Mesendoderm (in vitro differentiated cells): ENCODE data around the gene KLHL30.

Source experiments
- DNase-seq: peaks from one replicate; pipeline ENCODE4 v3.0.0; 2013
- H2AK5ac ChIP-seq: 2 replicates; pipeline ENCODE4 v1.6.1; 2013; ENCODE audit warnings: low read length, inconsistent platforms
- H2BK120ac ChIP-seq: 2 replicates; pipeline ENCODE4 v1.6.1; 2013; ENCODE audit warnings: low read depth, mild to moderate bottlenecking, low read length, moderate library complexity, mixed read lengths
- H2BK15ac ChIP-seq: replicated peaks from 2 replicates; pipeline ENCODE4 v1.6.1; 2013; ENCODE audit warnings: low read depth, mild to moderate bottlenecking, moderate library complexity
- H2BK5ac ChIP-seq: 2 replicates; pipeline ENCODE4 v1.6.1; 2013; ENCODE audit warnings: low read length, inconsistent platforms
- H3K18ac ChIP-seq: 2 replicates; pipeline ENCODE4 v1.6.1; 2013; ENCODE audit warnings: mild to moderate bottlenecking, low read length, mixed read lengths
- H3K23ac ChIP-seq: one replicate; pipeline ENCODE4 v1.6.1; 2013; ENCODE audit warnings: low read length
- H3K27ac ChIP-seq: 2 replicates; pipeline ENCODE4 v1.5.1; 2013; ENCODE audit warnings: low read depth, mild to moderate bottlenecking, inconsistent platforms, low read length, moderate library complexity
- H3K27me3 ChIP-seq: 2 replicates; pipeline ENCODE4 v1.6.1; 2013; ENCODE audit warnings: low read length, control low read depth, mild to moderate bottlenecking, inconsistent platforms; ENCODE audit not compliant: insufficient read depth, poor library complexity
- H3K36me3 ChIP-seq: 2 replicates; pipeline ENCODE4 v1.6.1; 2013; ENCODE audit warnings: low read length, inconsistent platforms; ENCODE audit not compliant: control insufficient read depth, insufficient read depth
- H3K4ac ChIP-seq: one replicate; pipeline ENCODE4 v1.6.1; 2013; ENCODE audit warnings: low read depth, mild to moderate bottlenecking, low read length, moderate library complexity
- H3K4me1 ChIP-seq: 2 replicates; pipeline ENCODE4 v1.6.1; 2013; ENCODE audit warnings: low read depth, low read length, inconsistent platforms; ENCODE audit not compliant: control insufficient read depth
- H3K4me2 ChIP-seq: 2 replicates; pipeline ENCODE4 v1.6.1; 2013; ENCODE audit warnings: low read length
- H3K4me3 ChIP-seq: 2 replicates; pipeline ENCODE4 v1.5.1; 2013; ENCODE audit warnings: mild to moderate bottlenecking, low read length
- H3K56ac ChIP-seq: one replicate; pipeline ENCODE4 v1.6.1; 2013; ENCODE audit warnings: low read length
- H3K79me1 ChIP-seq: 2 replicates; pipeline ENCODE4 v1.6.1; 2013; ENCODE audit warnings: low read length, inconsistent platforms
- H3K79me2 ChIP-seq: 2 replicates; pipeline ENCODE4 v1.6.1; 2013; ENCODE audit warnings: mild to moderate bottlenecking, low read length; ENCODE audit not compliant: control insufficient read depth, insufficient read depth
- H3K9ac ChIP-seq: 2 replicates; pipeline ENCODE4 v1.6.1; 2013; ENCODE audit warnings: low read length, inconsistent platforms
- H4K5ac ChIP-seq: one replicate; pipeline ENCODE4 v1.6.1; 2013; ENCODE audit warnings: low read length
- H4K8ac ChIP-seq: one replicate; pipeline ENCODE4 v1.6.1; 2013; ENCODE audit warnings: low read depth, mild to moderate bottlenecking, control low read depth, low read length, moderate library complexity
- WGBS: extraction: QIAGEN DNeasy Blood & Tissue Kit; methylation state at CpG from one replicate; pipeline ENCODE4 v1.1.7; 2013; ENCODE audit warnings: low lambda C conversion rate, missing lambda C conversion rate; ENCODE audit not compliant: insufficient coverage; ENCODE audit errors: extremely low coverage; 5-methylcytosine and 5-hydroxymethylcytosine counted together

The KLHL30 gene

DNA sequence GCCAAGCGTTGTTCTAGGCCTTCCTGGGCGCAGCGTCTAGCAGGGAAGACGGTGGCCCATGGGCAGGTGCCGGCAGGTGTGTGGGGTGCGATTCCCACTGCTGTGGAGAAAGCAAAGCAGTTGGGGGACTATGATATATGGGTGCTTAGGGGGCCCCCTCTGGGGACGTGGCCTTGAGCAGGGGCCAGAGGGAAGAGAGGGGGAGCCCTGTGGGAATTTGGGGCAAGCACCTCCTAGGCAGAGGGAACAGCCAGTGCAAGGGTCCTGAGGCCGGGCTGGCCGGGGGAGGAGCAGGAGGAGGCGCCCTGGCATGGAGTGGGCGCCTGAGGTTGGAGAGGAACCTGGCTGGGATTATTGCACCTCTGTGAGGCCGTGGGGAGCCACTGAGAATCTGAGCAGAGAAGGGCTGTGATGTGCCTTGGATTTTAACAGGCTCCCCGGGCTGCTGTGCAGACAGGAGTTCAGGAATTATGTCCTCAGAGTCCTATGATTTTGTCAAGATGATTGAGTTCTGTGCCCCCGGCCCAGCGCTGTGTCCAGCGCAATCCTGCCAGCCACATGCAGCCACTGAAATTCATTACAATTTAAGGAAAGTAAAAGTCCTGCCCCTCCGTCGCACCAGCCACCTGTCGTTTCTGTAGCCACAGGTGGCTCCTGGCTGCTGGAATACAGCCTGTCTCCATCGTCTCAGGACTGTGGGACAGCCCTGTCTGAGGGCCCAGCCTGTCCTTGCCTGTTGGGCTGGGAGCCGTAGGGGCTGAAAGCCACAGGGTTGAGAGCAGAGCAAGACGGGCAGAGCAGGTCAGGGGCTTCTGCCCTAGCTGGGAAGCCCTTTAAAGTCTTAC, 9.1 kb upstream of the KLHL30 start:
- Histone ChIP-seq H3K23ac (no peak overlapping the region), H2BK5ac (no peak overlapping the region), H3K27ac (no peak overlapping the region), H3K36me3 (no peaks in the 10 kb centered on the region), H2BK15ac (no peak overlapping the region), H4K8ac (no peak overlapping the region), H3K4me2 (no peak overlapping the region), H3K56ac (peak overlapping the region; percentile 49), H3K4ac (no peak overlapping the region), H3K18ac (no peak overlapping the region), H4K5ac (no peak overlapping the region), H2AK5ac (no peak overlapping the region), H3K4me3 (no peak overlapping the region), H3K79me1 (no peaks in the 10 kb centered on the region), H2BK120ac (no peak overlapping the region), H3K9ac (no peak overlapping the region), H3K27me3 (no peaks in the 10 kb centered on the region), H3K79me2 (no peaks in the 10 kb centered on the region), H3K4me1 (peaks cover 4% of the 10 kb centered on the region)
- WGBS, result no CpG with 5 or more reads among the region's 22 CpGs
- DNase-seq, result no peak

DNA sequence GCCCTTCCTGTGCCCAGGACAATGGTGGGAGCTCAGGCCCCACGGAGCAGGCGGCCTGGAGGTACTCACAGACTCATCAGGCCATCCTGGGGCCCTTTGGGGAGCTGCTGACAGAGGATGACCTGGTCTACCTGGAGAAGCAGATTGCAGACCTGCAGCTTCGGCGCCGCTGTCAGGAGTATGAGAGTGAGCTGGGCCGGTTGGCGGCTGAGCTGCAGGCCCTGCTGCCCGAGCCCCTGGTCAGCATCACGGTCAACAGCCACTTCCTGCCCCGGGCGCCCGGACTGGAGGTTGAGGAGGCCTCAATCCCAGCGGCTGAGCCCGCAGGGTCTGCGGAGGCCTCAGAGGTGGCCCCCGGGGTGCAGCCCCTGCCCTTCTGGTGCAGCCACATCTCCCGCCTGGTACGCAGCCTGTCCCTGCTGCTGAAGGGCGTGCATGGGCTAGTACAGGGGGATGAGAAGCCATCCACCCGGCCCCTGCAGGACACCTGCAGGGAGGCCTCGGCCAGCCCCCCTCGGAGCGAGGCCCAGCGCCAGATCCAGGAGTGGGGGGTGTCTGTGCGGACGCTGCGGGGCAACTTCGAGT, 8.3 kb upstream of the KLHL30 start:
- H3K36me3 ChIP-seq, result no peaks in the 10 kb centered on the region
- no peak overlapping the region for H3K18ac ChIP-seq
- no peak overlapping the region for H2BK15ac ChIP-seq
- no peaks in the 10 kb centered on the region for H3K79me1 ChIP-seq
- no peak overlapping the region for H3K27ac ChIP-seq
- no peak overlapping the region for H3K4me3 ChIP-seq
- no peak overlapping the region for H2BK5ac ChIP-seq
- no peak overlapping the region for H3K4ac ChIP-seq
- H3K79me2 ChIP-seq, result no peaks in the 10 kb centered on the region
- H4K8ac ChIP-seq, result no peak overlapping the region
- DNase-seq, result no peak
- H3K27me3 ChIP-seq, result no peaks in the 10 kb centered on the region
- H3K4me2 ChIP-seq, result no peak overlapping the region
- peaks cover 4% of the 10 kb centered on the region for H3K4me1 ChIP-seq
- H2AK5ac ChIP-seq, result no peak overlapping the region
- H4K5ac ChIP-seq, result no peak overlapping the region
- H3K23ac ChIP-seq, result no peak overlapping the region
- H3K9ac ChIP-seq, result no peak overlapping the region
- no peak overlapping the region for H3K56ac ChIP-seq
- no CpG with 5 or more reads among the region's 28 CpGs for WGBS
- H2BK120ac ChIP-seq, result no peak overlapping the region

DNA sequence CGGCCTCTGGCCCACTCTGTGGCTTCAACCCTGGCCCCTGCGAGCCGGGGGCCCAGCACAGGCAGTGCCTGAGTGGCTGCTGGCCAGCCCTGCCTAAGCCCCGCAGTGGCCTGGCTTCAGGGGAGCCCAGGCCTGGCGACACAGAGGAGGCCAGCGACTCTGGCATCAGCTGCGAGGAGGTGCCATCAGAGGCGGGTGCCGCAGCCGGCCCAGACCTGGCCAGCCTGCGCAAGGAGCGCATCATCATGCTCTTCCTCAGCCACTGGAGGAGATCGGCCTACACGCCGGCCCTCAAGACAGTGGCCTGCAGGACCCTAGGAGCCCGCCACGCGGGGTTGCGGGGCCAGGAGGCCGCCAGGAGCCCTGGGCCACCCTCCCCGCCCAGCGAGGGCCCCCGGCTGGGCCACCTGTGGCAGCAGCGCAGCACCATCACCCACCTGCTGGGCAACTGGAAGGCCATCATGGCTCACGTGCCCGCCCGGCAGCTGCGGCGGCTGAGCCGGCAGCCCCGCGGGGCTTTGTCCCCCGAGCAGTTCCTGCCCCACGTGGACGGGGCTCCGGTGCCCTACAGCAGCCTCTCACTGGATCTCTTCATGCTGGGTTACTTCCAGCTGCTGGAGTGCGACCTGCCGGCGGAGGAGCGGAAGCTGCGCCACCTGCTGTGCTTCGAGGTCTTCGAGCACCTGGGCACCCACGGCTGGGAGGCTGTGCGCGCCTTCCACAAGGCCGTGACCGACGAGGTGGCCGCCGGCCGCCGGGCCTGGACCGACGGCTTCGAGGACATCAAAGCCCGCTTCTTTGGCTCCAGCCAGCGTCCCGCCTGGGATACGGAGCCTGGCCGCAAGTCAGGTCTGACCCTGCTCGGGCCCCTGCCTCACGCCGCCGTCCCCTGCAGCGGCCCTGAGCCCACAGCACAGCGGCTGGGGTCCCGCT, 7.5 kb upstream of the KLHL30 start:
- H3K27me3 ChIP-seq, result no peaks in the 10 kb centered on the region
- no peak overlapping the region for H2BK5ac ChIP-seq
- H3K9ac ChIP-seq, result no peak overlapping the region
- no peak overlapping the region for H4K5ac ChIP-seq
- H3K56ac ChIP-seq, result no peak overlapping the region
- no peak overlapping the region for H3K18ac ChIP-seq
- peaks cover 4% of the 10 kb centered on the region for H3K4me1 ChIP-seq
- H3K4me2 ChIP-seq, result no peak overlapping the region
- H2AK5ac ChIP-seq, result no peak overlapping the region
- no CpG with 5 or more reads among the region's 68 CpGs for WGBS
- H3K23ac ChIP-seq, result no peak overlapping the region
- H3K36me3 ChIP-seq, result no peaks in the 10 kb centered on the region
- H2BK15ac ChIP-seq, result no peak overlapping the region
- no peak overlapping the region for H4K8ac ChIP-seq
- no peak overlapping the region for H3K27ac ChIP-seq
- no peak overlapping the region for H3K4ac ChIP-seq
- H3K79me1 ChIP-seq, result no peaks in the 10 kb centered on the region
- H2BK120ac ChIP-seq, result no peak overlapping the region
- no peak overlapping the region for H3K4me3 ChIP-seq
- no peaks in the 10 kb centered on the region for H3K79me2 ChIP-seq
- DNase-seq, result no peak

DNA sequence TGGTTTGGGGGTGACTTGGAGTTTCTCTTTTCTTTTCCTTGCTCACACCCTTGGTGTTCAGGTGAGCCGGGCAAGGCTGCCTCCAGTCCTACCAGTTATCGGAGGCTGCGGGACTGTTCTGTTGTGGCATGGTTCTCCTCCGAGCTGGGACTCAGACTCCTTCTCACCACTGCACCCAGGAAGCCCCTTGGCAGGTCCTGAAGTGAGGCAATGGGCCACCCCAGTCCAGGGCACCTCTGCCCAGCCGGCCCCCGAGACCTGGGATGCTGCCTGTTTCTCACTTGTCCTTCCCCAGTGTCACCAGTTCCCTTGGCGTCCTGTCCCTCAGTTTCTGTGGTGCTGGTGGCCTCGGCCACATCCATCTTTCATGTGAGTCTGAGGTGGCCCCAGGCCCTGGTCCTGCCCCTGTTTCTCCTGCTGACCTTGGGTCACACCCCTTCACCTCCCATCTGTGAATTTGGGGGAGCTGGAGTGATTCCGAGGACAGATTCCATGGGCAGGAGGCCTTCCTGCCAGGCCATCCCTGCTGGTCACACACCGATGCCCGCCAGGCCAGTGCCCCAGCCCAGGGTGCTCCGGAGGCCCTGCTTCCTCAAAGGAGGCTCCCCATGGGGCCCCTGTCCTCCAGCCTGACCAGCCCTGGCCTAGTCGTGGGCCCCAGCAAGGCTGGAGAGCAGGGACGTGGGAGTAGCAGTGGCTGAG, 6.6 kb upstream of the KLHL30 start:
- Histone ChIP-seq H4K8ac (no peak overlapping the region), H3K4me2 (no peak overlapping the region), H2BK120ac (no peak overlapping the region), H3K18ac (no peak overlapping the region), H4K5ac (no peak overlapping the region), H3K56ac (no peak overlapping the region), H3K36me3 (no peaks in the 10 kb centered on the region), H3K79me1 (no peaks in the 10 kb centered on the region), H3K27me3 (no peaks in the 10 kb centered on the region), H3K4me3 (no peak overlapping the region), H3K23ac (no peak overlapping the region), H2BK5ac (no peak overlapping the region), H2AK5ac (no peak overlapping the region), H2BK15ac (no peak overlapping the region), H3K79me2 (no peaks in the 10 kb centered on the region), H3K27ac (no peak overlapping the region), H3K4me1 (peaks cover 3% of the 10 kb centered on the region), H3K4ac (no peak overlapping the region), H3K9ac (no peak overlapping the region)
- no CpG with 5 or more reads among the region's 14 CpGs for whole genome bisulfite sequencing
- DNase-seq, result no peak

DNA sequence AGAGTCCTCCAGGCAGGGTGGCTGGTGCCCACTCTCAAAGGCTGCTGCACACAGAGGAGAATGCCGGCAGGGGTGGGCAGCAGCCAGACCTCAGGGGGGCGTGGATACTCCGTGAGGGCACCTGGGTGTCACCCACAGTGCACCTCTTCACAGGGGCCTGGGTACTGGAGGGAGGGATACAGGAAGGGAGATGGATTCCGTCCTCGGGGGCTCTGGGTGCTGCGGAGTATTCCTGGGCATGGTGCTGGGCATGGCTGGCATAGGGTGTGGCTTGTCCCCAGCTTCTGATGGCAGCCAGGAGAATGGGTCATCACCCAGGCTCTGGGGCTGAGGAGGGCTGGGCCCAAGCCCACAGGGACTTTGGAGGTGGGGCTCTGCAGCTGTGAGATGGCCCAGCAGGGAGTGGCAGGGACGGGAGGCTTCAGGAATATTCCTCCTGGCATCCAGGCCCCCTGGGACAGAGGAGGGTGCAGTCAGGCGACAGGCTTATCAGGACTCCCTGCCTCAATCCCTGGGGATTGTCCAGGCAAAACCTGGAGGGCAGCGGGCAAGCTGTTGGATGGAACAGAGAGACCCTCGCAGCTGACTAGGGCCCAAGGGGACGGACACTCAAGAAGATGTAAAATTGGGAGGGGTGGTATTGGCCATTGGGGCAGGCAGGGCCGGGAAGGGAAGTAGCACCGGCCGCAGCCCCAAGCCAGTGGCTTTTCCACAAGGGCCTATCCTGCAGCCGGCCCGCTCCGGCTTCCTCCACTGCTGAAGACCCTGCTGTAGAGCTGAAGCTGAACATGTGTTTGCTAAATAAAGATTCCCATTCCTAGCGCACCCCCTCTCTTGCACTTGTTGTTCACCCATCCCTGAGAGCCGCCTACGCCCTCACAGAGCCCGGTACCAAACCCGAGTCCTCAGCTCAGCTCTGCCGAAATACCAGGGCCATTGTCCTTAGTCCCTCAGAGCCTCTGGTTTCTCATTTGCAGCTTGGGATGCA, 5.7 kb upstream of the KLHL30 start:
- WGBS, result no CpG with 5 or more reads among the region's 23 CpGs
- Histone ChIP-seq H3K18ac (no peak overlapping the region), H3K23ac (no peak overlapping the region), H3K9ac (no peak overlapping the region), H3K56ac (no peak overlapping the region), H3K4ac (no peak overlapping the region), H3K27me3 (no peaks in the 10 kb centered on the region), H4K5ac (no peak overlapping the region), H3K4me2 (no peak overlapping the region), H3K36me3 (no peaks in the 10 kb centered on the region), H2BK120ac (no peak overlapping the region), H2BK15ac (no peak overlapping the region), H3K4me1 (peaks cover 1% of the 10 kb centered on the region), H2AK5ac (no peak overlapping the region), H3K79me1 (no peaks in the 10 kb centered on the region), H4K8ac (no peak overlapping the region), H3K27ac (no peak overlapping the region), H3K4me3 (no peak overlapping the region), H2BK5ac (no peak overlapping the region), H3K79me2 (no peaks in the 10 kb centered on the region)
- no peak for DNase-seq
